Measurements from ENCODE around the gene SUMO3. TPM values are rescaled to one million over a fixed set of nuclear protein-coding genes. Genes with fewer than 3 reads are reported as not detected.

SUMO3 gene
- total RNA-seq, 3 donors from 2014 or later: 64.2 to 64.8 (median 64.4) TPM

DNA sequence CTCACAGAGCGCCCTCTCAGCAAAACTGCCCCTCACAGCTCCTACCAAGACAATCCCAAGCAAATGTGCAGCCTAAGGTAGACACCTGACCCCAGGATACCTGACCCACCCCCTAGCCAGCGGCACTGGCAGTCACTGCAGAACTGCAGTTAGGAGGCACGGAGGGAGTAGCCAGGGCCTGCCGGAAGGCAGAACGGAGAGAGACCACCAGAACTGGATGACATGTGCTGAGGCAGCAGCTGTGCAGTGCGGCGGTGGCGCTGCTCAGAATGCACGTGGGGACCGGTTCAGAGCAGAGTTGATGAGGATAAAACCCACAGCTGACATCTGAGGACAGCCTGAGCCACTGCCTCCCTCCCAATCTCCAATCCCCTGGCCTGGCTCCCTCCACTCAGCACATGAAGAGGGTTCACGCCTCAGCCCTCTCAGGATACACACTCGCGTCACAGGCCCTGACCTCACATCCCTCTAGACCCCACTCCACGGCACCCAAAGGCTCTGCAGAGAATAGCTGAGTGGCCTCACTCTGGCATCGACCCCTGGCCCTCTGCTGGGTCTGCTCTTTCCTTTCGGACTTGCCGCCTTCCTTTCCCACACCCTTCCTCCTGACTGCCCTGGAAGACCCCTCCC, 45.9 kb downstream of the SUMO3 start:
- H3K27me3 ChIP-seq: no peaks in the 10 kb centered on the region
- intact Hi-C loops (cut with DNase I; ENCODE audit: low total_unique reads): no loop called here
- no peak overlapping the region for H3K4me3 ChIP-seq
- no peaks in the 10 kb centered on the region for H3K36me3 ChIP-seq
- no peaks in the 10 kb centered on the region for H3K9me3 ChIP-seq
- no peak for TF ChIP-seq POLR2AphosphoS5 (IDR thresholded peaks at IDR 0.05)
- no peak for TF ChIP-seq POLR2A (IDR thresholded peaks at IDR 0.05)
- TF ChIP-seq, protein P1, sequence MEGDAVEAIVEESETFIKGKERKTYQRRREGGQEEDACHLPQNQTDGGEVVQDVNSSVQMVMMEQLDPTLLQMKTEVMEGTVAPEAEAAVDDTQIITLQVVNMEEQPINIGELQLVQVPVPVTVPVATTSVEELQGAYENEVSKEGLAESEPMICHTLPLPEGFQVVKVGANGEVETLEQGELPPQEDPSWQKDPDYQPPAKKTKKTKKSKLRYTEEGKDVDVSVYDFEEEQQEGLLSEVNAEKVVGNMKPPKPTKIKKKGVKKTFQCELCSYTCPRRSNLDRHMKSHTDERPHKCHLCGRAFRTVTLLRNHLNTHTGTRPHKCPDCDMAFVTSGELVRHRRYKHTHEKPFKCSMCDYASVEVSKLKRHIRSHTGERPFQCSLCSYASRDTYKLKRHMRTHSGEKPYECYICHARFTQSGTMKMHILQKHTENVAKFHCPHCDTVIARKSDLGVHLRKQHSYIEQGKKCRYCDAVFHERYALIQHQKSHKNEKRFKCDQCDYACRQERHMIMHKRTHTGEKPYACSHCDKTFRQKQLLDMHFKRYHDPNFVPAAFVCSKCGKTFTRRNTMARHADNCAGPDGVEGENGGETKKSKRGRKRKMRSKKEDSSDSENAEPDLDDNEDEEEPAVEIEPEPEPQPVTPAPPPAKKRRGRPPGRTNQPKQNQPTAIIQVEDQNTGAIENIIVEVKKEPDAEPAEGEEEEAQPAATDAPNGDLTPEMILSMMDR (IDR thresholded peaks at IDR 0.05): no peak
- H3K4me1 ChIP-seq: no peaks in the 10 kb centered on the region
- no peak for DNase-seq (ENCODE audit: low spot score in 2 of 2)
- no peak overlapping the region for H3K27ac ChIP-seq

DNA sequence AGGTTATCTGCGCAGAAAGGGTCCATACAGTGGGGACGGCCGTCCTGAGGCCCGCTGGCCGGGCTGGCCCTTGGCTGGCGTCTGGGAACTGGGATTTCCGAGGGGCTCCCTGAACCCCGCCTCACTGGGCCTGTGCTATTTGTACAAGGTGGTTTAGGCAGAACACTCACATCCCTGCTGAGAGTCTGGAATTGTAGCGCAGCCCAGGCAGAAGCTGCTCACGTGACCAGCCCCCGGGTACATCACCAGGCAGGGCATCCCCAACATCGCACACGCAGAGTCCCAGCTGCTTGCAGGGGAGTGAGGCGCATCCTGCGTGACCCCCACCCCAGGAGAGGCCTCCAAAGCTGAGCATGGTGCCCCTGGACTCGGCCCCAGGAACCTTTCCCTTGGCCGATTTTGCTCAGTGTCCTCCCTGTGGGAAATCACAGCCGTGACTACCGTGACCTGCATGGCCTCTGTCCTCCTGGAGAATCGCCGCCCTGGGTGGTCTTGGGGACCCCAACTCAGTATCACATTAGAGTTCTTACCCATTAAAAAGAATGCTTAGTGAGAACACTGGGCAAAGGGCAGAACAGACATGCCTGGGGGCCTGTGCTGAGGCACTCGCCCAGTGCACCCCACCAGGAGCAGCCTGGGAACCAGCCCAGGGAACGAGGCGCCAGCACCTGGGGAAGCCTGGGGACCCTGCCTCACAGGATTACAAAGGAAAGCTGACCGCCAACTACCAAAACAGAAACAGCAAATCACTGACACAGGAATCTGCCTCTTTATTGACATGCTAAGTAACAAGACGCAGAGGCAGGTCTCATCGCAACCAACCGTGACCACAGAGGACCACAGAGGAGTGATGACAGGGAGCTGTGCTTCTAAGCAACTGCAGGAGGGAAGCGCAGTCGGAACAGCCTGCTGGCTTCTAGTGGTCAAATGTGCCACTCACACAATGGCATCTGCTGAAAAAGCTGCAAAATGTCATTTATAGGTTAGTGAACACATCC, 49.7 kb downstream of the SUMO3 start:
- no peak for DNase-seq (ENCODE audit: low spot score in 2 of 2)
- H3K27me3 ChIP-seq: no peaks in the 10 kb centered on the region

DNA sequence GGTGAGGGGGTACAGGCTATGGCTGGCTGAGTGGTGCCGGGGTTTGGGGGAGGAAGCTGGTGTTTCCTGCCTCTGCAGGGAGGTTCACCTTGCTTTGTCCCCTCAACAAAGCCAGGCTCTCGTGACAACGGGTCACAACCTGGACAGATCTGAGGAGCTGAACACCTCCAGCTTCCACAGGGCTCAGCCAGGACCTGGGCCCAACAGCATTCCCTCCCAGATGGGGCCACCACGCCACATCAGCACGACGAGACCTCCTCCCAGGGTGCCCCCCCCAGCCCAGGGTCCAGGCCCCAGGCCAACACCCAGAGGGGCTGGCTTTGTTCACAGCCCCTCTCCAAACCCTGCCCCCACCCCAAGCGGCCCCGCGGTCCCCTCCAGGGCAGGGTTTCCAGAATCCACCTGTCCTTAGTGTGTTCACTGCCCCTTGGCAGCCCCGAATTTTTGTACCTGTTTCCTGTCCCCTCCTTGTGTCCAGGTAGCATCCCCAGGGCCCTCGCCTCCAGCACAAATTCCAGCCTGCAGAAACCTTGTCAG, 51.0 kb downstream of the SUMO3 start:
- no peak for DNase-seq (ENCODE audit: low spot score in 2 of 2)
- no peaks in the 10 kb centered on the region for H3K9me3 ChIP-seq
- no peak overlapping the region for H3K4me3 ChIP-seq
- H3K36me3 ChIP-seq: no peaks in the 10 kb centered on the region
- no peaks in the 10 kb centered on the region for H3K4me1 ChIP-seq
- intact Hi-C loops (cut with DNase I; ENCODE audit: low total_unique reads): no loop called here
- H3K27ac ChIP-seq: no peak overlapping the region
- H3K27me3 ChIP-seq: no peaks in the 10 kb centered on the region
- TF ChIP-seq POLR2A (IDR thresholded peaks at IDR 0.05) (no peak), POLR2AphosphoS5 (IDR thresholded peaks at IDR 0.05) (no peak)
- TF ChIP-seq, protein P1 (IDR thresholded peaks at IDR 0.05): no peak

More for the DNA sequence above, 49.7 kb downstream of the SUMO3 start:
- no peaks in the 10 kb centered on the region for H3K9me3 ChIP-seq
- H3K4me1 ChIP-seq: no peaks in the 10 kb centered on the region
- intact Hi-C loops (cut with DNase I; ENCODE audit: low total_unique reads): no loop called here
- H3K27ac ChIP-seq: no peak overlapping the region
- TF ChIP-seq POLR2A (IDR thresholded peaks at IDR 0.05) (no peak), POLR2AphosphoS5 (IDR thresholded peaks at IDR 0.05) (no peak)
- TF ChIP-seq, protein P1 (IDR thresholded peaks at IDR 0.05): no peak
- H3K36me3 ChIP-seq: no peaks in the 10 kb centered on the region
- no peak overlapping the region for H3K4me3 ChIP-seq

DNA sequence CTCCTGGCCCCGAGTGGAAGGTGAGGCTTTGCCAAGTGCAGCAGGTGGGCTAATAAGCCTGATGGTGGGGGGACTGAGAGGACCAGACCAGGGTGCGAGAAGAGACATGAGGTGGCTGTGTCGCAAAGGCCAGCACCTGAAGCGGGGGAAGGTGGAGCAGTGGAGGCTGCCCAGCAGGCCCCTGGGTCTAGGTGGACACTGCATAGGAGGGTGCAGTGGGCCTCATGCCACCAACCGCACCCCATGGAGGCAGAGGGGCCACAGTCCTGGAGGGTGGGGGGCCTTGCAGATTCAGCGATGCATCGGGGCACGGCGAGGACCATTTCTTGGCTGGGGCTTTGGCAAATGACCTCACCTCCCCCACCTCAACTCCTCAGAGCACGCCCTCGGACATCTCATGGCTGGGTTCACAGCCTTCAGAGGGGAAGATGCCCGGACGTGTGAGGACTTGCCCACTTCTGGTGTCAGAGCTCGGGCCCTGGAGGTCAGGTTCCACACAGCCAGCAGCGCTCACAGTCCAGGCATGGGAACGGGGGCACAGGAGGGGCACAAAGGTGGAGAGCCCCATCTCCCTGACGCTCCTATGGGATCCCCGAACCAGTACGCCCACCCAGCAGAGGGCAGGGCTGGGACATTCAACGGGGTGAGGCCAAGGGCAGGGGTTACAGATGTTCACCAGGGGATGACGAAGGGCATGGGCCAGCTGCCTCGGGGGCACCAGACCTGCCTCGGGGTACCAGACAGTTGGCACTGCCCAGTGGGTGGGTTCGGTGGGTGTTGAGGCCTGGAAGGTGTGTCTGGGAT, 51.6 kb downstream of the SUMO3 start:
- Histone ChIP-seq H3K36me3 (no peaks in the 10 kb centered on the region), H3K4me1 (no peaks in the 10 kb centered on the region), H3K9me3 (no peaks in the 10 kb centered on the region), H3K4me3 (no peak overlapping the region), H3K27me3 (no peaks in the 10 kb centered on the region), H3K27ac (no peak overlapping the region)
- no peak for DNase-seq (ENCODE audit: low spot score in 2 of 2)
- intact Hi-C loops (cut with DNase I; ENCODE audit: low total_unique reads): no loop called here
- TF ChIP-seq POLR2AphosphoS5 (IDR thresholded peaks at IDR 0.05) (no peak), POLR2A (IDR thresholded peaks at IDR 0.05) (no peak)
- TF ChIP-seq, protein P1 (IDR thresholded peaks at IDR 0.05): no peak
